IMR-90 (cell line): ENCODE results near the gene PRR9.

Experiments
- CEBPB ChIP-seq: IDR thresholded peaks from 2 replicates; pipeline ENCODE4 v1.6.1; 2012; ENCODE audit warnings: low read depth, low read length, improper control_type of control experiment
- CTCF ChIP-seq: conservative IDR thresholded peaks from 2 replicates; pipeline ENCODE4 v1.5.1; 2012; ENCODE audit warnings: mild to moderate bottlenecking, low read depth, low read length, improper control_type of control experiment
- MAZ ChIP-seq: IDR thresholded peaks from 2 replicates; pipeline ENCODE4 v1.6.1; 2012; ENCODE audit warnings: low read depth, mild to moderate bottlenecking, low read length, improper control_type of control experiment, moderate library complexity, borderline replicate concordance
- POLR2A ChIP-seq: IDR thresholded peaks from 2 replicates; pipeline ENCODE4 v1.6.1; 2012; ENCODE audit warnings: mild to moderate bottlenecking, low read depth, low read length
- RFX5 ChIP-seq: IDR thresholded peaks from 2 replicates; pipeline ENCODE4 v1.8.0; 2012; ENCODE audit warnings: low read depth, mild to moderate bottlenecking, low read length, moderate library complexity

GRCh38 chr1:153212201-153212600 is 5.2 kb upstream of the PRR9 start:
- TF ChIP-seq CEBPB = no peak
- no peak for TF ChIP-seq CTCF
- no peak for TF ChIP-seq MAZ
- no peak for TF ChIP-seq RFX5
- no peak for TF ChIP-seq POLR2A
